CD4-positive, alpha-beta memory T cell (primary cell): ENCODE measurements around the gene SQSTM1. TPM values are rescaled to one million over a fixed set of nuclear protein-coding genes. Genes with fewer than 3 reads are reported as not detected.

ENCODE experiments used
- CTCF ChIA-PET: fragments of 350-600 bp; sonication (Branson Sonifier 250); formaldehyde crosslinking; loops from one replicate; lab custom pipeline; 2021; ENCODE audit warnings: inconsistent platforms; ENCODE audit not compliant: partially characterized antibody; lab: Charles Lee
- POLR2A ChIA-PET: fragments of 350-600 bp; sonication (Branson Sonifier 250); formaldehyde crosslinking; loops from one replicate; lab custom pipeline; 2021; ENCODE audit not compliant: partially characterized antibody; lab: Charles Lee
- DNase-seq, 5 donors: peaks; one replicate each; pipeline versions ENCODE4 v3.0.0 to v3.0.0-alpha.2; 2020 to 2022; ENCODE audit warnings: mixed read lengths in 1 of 5
- H3K27ac ChIP-seq: one replicate; pipeline ENCODE4 v1.7.0; 2013; ENCODE audit warnings: low read depth, low read length
- H3K27me3 ChIP-seq: 2 replicates; pipeline ENCODE4 v1.7.0; 2013; ENCODE audit warnings: mild to moderate bottlenecking, low read length, moderate library complexity; ENCODE audit not compliant: insufficient read depth
- H3K36me3 ChIP-seq: 2 replicates; pipeline ENCODE4 v1.7.0; 2013; ENCODE audit warnings: mild to moderate bottlenecking, low read length, moderate library complexity; ENCODE audit not compliant: insufficient read depth
- H3K4me1 ChIP-seq: 2 replicates; pipeline ENCODE4 v1.7.0; 2013; ENCODE audit warnings: mild to moderate bottlenecking, low read length, moderate library complexity; ENCODE audit not compliant: insufficient read depth
- H3K4me3 ChIP-seq, 2 donors: one replicate each; pipeline ENCODE4 v1.7.0; 2013; ENCODE audit warnings: low read length in 2 of 2, mild to moderate bottlenecking in 1 of 2
- H3K9me3 ChIP-seq, 2 donors: one replicate each; pipeline ENCODE4 v1.7.0; 2013; ENCODE audit warnings: low read length in 2 of 2, control low read depth in 1 of 2; ENCODE audit not compliant: control insufficient read depth in 1 of 2
- H3K27ac Mint-ChIP-seq, 7 donors: one replicate each; pipeline ENCODE4 v1.8.0; 2020 to 2021; ENCODE audit warnings: mixed read lengths in 7 of 7, mild to moderate bottlenecking in 6 of 7, inconsistent platforms in 3 of 7, moderate library complexity in 3 of 7
- H3K27me3 Mint-ChIP-seq, 2 donors: one replicate each; pipeline ENCODE4 v1.8.0; 2020 to 2021; ENCODE audit warnings: mixed read lengths in 2 of 2
- H3K36me3 Mint-ChIP-seq, 2 donors: one replicate each; pipeline ENCODE4 v1.8.0; 2020 to 2021; ENCODE audit warnings: mixed read lengths in 2 of 2, inconsistent platforms in 1 of 2, mild to moderate bottlenecking in 1 of 2
- H3K4me1 Mint-ChIP-seq, 4 donors: one replicate each; pipeline ENCODE4 v1.8.0; 2020 to 2021; ENCODE audit warnings: mixed read lengths in 4 of 4, mild to moderate bottlenecking in 1 of 4
- H3K4me3 Mint-ChIP-seq, 8 donors: one replicate each; pipeline ENCODE4 v1.8.0; 2020 to 2021; ENCODE audit warnings: mixed read lengths in 8 of 8, mild to moderate bottlenecking in 7 of 8, moderate library complexity in 6 of 8, inconsistent platforms in 3 of 8
- H3K9me3 Mint-ChIP-seq, 8 donors: one replicate each; pipeline ENCODE4 v1.8.0; 2020 to 2021; ENCODE audit warnings: mixed read lengths in 8 of 8, mild to moderate bottlenecking in 5 of 8, inconsistent platforms in 3 of 8, moderate library complexity in 1 of 8
- intact Hi-C: fragments of 100-400 bp; cut with micrococcal nuclease; formaldehyde crosslinking; loops from one replicate; pipeline ENCODE4 v1.15.1; 2023
- polyA plus RNA-seq, 2 donors: library from polyadenylated mRNA; unstranded; fragments of 300-500 nt; fragmentation: Illumina TruSeq; gene quantifications; one replicate each; pipeline ENCODE4 v1.2.3, GENCODE V29; 2021
- total RNA-seq, 2 experiments: library from RNA; stranded (reverse); gene quantifications; one replicate each; pipeline ENCODE4 v1.2.3, GENCODE V29; 2021

The SQSTM1 gene
- total and polyA plus RNA-seq, 4 experiments from 2014 or later: 188 to 303 (median 256) TPM

DNA sequence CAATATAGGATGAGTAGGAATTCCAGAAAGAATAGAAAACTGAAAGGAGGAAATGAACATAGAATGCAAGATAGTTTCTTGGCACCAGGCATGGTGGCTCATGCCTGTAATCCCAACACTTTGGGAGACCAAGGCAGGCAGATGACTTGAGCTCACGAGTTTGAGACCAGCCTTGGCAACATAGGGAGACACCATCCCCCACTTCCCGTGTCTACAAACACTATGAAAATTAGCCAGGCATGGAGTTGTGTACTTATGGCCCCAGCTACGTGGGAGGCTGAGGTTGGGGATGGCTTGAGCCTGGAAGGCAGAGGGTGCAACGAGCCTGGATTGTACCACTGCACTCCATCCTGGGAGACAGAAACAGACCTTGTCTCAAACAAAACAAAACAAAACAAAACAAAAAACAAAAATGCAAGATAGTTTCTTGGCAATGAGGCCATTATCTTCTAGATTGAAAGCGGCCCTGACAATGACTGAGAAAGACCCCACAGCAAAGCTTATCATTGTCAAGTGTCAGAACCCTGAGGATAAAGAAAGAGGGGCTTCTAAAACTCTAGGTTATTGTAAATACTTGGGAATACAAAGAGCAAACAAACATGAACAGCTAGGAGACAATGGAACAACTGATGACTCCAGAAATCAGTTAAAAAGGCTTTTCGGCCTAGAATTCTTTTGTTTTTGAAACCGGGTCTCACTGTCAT is 9.2 kb downstream of the SQSTM1 start:
- intact Hi-C loops: no loop called here
- Mint-ChIP-seq H3K9me3 (no peaks in the 10 kb centered on the region), H3K27me3 (no peaks in the 10 kb centered on the region), H3K4me1 (peaks cover 6 to 22% (median 12%) of the 10 kb centered on the region in 4 donors), H3K4me3 (no peak overlapping the region), H3K36me3 (peaks cover 64 to 84% of the 10 kb centered on the region in 2 donors), H3K27ac (peak overlapping the region in 4 of 7 donors; percentile 36 to 83 (median 64))
- POLR2A ChIA-PET: interaction anchor here (1.0 to 6.3 kb wide), 4 partner anchors 9 to 29 kb away, joined by 3 to 46 read pairs (median 4); partner anchors contain the start of genes MGAT4B, MRNIP and SQSTM1
- H3K4me3 ChIP-seq: no peak overlapping the region
- H3K27me3 ChIP-seq: no peaks in the 10 kb centered on the region
- no peak overlapping the region for H3K27ac ChIP-seq
- DNase-seq: no peak
- peaks cover 72% of the 10 kb centered on the region for H3K36me3 ChIP-seq
- H3K4me1 ChIP-seq: no peaks in the 10 kb centered on the region
- CTCF ChIA-PET: interaction anchor here (1.4 kb wide), 1 partner anchor 67 kb away, joined by 3 read pairs; no protein-coding TSS in a partner anchor
- H3K9me3 ChIP-seq: no peaks in the 10 kb centered on the region

DNA sequence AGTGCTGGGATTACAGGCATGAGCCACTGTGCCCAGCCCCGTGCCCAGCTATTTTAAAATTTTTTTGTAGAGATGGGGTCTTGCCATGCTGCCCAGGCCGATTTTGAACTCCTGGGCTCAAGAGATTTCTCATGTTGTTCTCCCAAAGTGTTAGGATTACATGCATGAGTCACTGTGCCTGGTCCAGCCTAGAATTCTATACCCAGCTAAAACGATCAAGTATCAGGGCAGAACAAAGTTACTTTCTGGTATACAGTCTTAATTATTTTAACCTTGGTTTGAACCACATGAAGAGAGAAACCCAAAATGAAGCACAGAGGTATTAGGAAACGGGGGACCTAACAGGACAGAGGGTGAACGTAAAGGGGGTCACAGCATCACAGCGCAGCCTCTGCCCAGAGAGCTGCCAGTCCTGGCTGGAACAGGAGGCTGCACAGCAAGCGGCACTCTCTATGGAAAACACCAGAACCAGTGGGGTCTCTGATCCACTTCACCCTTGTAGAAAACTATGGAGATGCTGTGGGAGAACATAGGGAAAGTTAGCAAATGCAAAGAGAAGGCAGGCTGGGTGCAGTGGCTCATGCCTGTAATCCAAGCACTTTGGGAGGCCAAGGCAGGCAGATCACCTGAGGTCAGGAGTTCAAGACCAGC is 10.2 kb downstream of the SQSTM1 start:
- no peak overlapping the region for H3K4me3 Mint-ChIP-seq
- ChIA-PET CTCF (interaction anchor here (0.8 to 1.4 kb wide), 2 partner anchors 29 to 68 kb away, joined by 3 read pairs; no protein-coding TSS in a partner anchor), POLR2A (interaction anchor here (1.0 to 6.3 kb wide), 5 partner anchors 10 to 28 kb away, joined by 3 to 46 read pairs (median 4); partner anchors contain the start of genes MGAT4B, MRNIP and SQSTM1)
- no peaks in the 10 kb centered on the region for H3K9me3 Mint-ChIP-seq
- no peaks in the 10 kb centered on the region for H3K9me3 ChIP-seq
- peaks cover 65 to 81% of the 10 kb centered on the region in 2 donors for H3K36me3 Mint-ChIP-seq
- H3K27me3 ChIP-seq: no peaks in the 10 kb centered on the region
- intact Hi-C loops: no loop called here
- no peaks in the 10 kb centered on the region for H3K27me3 Mint-ChIP-seq
- DNase-seq: no peak
- peaks cover 62% of the 10 kb centered on the region for H3K36me3 ChIP-seq
- H3K4me1 ChIP-seq: peaks cover 1% of the 10 kb centered on the region
- H3K27ac Mint-ChIP-seq: peak overlapping the region in 5 of 7 donors; percentile 26 to 77 (median 32)
- no peak overlapping the region for H3K4me3 ChIP-seq
- H3K4me1 Mint-ChIP-seq: peaks cover 8 to 18% (median 12%) of the 10 kb centered on the region in 4 donors
- no peak overlapping the region for H3K27ac ChIP-seq

DNA sequence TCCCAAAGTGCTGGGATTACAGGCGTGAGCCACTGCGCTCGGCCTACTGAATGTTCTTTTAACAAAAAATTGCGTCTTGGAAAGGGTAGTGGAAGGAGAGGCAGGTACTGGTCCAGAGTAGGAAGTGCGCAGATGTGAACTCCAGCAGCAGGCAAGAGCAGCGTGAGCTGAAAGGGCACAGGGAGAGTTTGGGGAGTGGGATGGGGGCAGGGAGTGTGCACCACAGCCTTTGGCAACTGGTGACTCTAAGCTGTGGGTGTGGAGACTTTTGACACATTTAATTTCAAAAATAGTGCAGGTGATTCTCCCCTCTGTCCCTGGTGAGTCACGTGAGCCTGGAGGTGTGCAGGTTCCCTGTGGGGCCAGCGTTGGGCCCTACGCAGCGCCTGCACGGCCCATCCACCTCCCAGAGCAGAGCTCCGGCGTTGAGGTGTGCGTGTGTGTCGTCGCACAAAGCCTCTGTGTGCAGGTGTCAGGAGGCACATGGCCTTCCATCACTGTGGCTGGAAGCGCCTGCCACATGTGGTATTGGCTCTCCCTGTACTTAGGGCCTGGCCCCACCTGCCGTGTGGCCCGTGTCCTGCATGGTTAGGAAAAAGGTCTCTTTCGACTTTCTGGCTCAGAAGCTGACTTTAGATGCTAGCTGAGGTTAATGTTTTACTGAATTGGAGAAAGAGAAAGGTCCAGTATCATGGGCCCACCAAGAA is 11.5 kb downstream of the SQSTM1 start:
- H3K36me3 Mint-ChIP-seq: peaks cover 69 to 81% of the 10 kb centered on the region in 2 donors
- Histone ChIP-seq H3K9me3 (no peaks in the 10 kb centered on the region), H3K27me3 (no peaks in the 10 kb centered on the region), H3K36me3 (peaks cover 65% of the 10 kb centered on the region), H3K27ac (no peak overlapping the region), H3K4me1 (peaks cover 14% of the 10 kb centered on the region), H3K4me3 (no peak overlapping the region)
- peak overlapping the region in 5 of 7 donors; percentile 13 to 71 (median 57) for H3K27ac Mint-ChIP-seq
- no peaks in the 10 kb centered on the region for H3K27me3 Mint-ChIP-seq
- no peak for DNase-seq
- no peak overlapping the region for H3K4me3 Mint-ChIP-seq
- intact Hi-C loops: no loop called here
- ChIA-PET CTCF (interaction anchor here (0.8 to 1.0 kb wide), 2 partner anchors 30 to 35 kb away, joined by 3 read pairs; no protein-coding TSS in a partner anchor), POLR2A (interaction anchor here (1.7 to 6.3 kb wide), 2 partner anchors 11 to 15 kb away, joined by 3 to 46 read pairs; partner anchors contain the start of gene SQSTM1)
- H3K4me1 Mint-ChIP-seq: peaks cover 16 to 30% (median 18%) of the 10 kb centered on the region in 4 donors
- H3K9me3 Mint-ChIP-seq: no peaks in the 10 kb centered on the region

DNA sequence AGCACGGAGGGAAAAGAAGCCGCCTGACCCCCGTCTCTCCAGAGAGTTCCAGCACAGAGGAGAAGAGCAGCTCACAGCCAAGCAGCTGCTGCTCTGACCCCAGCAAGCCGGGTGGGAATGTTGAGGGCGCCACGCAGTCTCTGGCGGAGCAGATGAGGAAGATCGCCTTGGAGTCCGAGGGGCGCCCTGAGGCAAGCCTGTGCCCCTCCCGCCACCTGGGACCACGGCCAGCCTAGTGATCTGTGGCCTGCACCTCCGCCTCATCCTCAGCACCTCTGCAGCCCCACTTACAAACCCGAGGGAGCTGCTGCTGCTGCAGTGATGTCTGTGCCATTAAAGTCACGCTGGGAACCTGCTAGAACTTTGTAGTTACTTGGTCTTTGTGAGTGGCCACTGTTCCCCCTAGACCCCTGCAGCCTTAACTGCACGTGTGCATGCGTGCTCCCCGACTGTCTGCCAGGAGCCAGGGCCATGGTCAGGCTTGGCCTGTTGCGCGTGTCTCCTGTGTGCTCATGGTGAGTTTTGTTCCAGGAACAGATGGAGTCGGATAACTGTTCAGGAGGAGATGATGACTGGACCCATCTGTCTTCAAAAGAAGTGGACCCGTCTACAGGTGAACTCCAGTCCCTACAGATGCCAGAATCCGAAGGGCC is 12.5 kb downstream of the SQSTM1 start:
- ChIA-PET CTCF (interaction anchor here (0.7 kb wide), 1 partner anchor 10 kb away, joined by 4 read pairs; no protein-coding TSS in a partner anchor), POLR2A (interaction anchor here (1.7 to 6.3 kb wide), 2 partner anchors 12 to 14 kb away, joined by 3 to 46 read pairs; partner anchors contain the start of gene SQSTM1)
- Mint-ChIP-seq H3K27me3 (no peaks in the 10 kb centered on the region), H3K4me3 (peak overlapping the region in 1 of 8 donors; percentile 30), H3K36me3 (peaks cover 64 to 80% of the 10 kb centered on the region in 2 donors), H3K27ac (peak overlapping the region in 1 of 7 donors; percentile 83), H3K4me1 (peaks cover 17 to 37% (median 21%) of the 10 kb centered on the region in 4 donors), H3K9me3 (no peaks in the 10 kb centered on the region)
- no peak for DNase-seq
- Histone ChIP-seq H3K4me3 (no peak overlapping the region), H3K9me3 (no peaks in the 10 kb centered on the region), H3K27ac (no peak overlapping the region), H3K4me1 (peaks cover 21% of the 10 kb centered on the region), H3K36me3 (peaks cover 69% of the 10 kb centered on the region), H3K27me3 (no peaks in the 10 kb centered on the region)
- intact Hi-C loops: no loop called here

DNA sequence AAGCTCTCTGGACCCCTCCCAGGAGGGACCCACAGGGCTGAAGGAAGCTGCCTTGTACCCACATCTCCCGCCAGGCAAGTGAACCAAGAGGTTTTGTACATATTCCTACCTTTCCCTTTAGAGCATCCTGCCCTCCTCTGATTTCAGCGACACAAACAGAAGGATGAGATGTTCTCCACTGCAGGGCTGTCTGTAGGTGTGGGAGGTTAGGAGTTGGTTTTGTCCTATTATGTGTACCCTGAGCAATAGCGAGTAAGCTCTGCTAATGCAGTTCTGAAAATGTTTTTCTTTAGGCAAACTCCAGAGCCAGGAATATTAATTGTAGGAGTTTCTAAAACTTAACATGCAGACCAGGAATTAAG is 13.0 kb downstream of the SQSTM1 start:
- Histone ChIP-seq H3K27me3 (no peaks in the 10 kb centered on the region), H3K36me3 (peaks cover 67% of the 10 kb centered on the region), H3K4me1 (peaks cover 21% of the 10 kb centered on the region), H3K4me3 (no peak overlapping the region), H3K9me3 (no peaks in the 10 kb centered on the region), H3K27ac (no peak overlapping the region)
- peaks cover 17 to 36% (median 20%) of the 10 kb centered on the region in 4 donors for H3K4me1 Mint-ChIP-seq
- H3K4me3 Mint-ChIP-seq: no peak overlapping the region
- no peaks in the 10 kb centered on the region for H3K9me3 Mint-ChIP-seq
- POLR2A ChIA-PET: interaction anchor here (6.3 kb wide), 1 partner anchor 13 kb away, joined by 46 read pairs; the partner anchor contains the start of gene SQSTM1
- H3K36me3 Mint-ChIP-seq: peaks cover 63 to 78% of the 10 kb centered on the region in 2 donors
- intact Hi-C loops: no loop called here
- H3K27me3 Mint-ChIP-seq: no peaks in the 10 kb centered on the region
- no peak for DNase-seq
- CTCF ChIA-PET: interaction anchor here (0.7 kb wide), 1 partner anchor 11 kb away, joined by 4 read pairs; no protein-coding TSS in a partner anchor
- peak overlapping the region in 2 of 7 donors; percentile 41 to 83 for H3K27ac Mint-ChIP-seq

DNA sequence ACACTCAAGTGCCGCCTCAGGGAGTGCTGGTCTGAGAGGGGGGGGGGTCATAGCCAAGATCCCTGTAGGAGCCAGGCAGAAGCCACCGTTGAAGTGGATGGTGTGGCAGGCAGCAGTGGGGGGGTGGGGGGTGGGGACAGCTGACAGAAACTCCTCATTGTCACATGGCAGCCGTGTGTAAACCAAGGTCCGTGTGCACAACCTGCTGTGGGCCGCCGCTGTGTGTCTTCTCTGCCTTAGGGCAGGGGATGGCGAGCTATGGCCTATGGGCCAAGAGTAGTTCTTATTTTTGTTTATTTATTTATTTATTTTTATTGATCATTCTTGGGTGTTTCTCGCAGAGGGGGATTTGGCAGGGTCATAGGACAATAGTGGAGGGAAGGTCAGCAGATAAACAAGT is 13.4 kb downstream of the SQSTM1 start:
- no peaks in the 10 kb centered on the region for H3K9me3 Mint-ChIP-seq
- ChIA-PET CTCF (interaction anchor here (0.6 to 0.7 kb wide), 2 partner anchors 11 to 14 kb away, joined by 3 to 4 read pairs; partner anchors contain the start of gene SQSTM1), POLR2A (interaction anchor here (6.3 kb wide), 1 partner anchor 13 kb away, joined by 46 read pairs; the partner anchor contains the start of gene SQSTM1)
- Histone ChIP-seq H3K36me3 (peaks cover 62% of the 10 kb centered on the region), H3K9me3 (no peaks in the 10 kb centered on the region), H3K27me3 (no peaks in the 10 kb centered on the region), H3K27ac (no peak overlapping the region), H3K4me1 (peaks cover 21% of the 10 kb centered on the region), H3K4me3 (no peak overlapping the region)
- H3K27me3 Mint-ChIP-seq: no peaks in the 10 kb centered on the region
- peak overlapping the region in 1 of 7 donors; percentile 83 for H3K27ac Mint-ChIP-seq
- intact Hi-C loops: no loop called here
- no peak overlapping the region for H3K4me3 Mint-ChIP-seq
- no peak for DNase-seq
- H3K36me3 Mint-ChIP-seq: peaks cover 58 to 76% of the 10 kb centered on the region in 2 donors
- peaks cover 17 to 32% (median 19%) of the 10 kb centered on the region in 4 donors for H3K4me1 Mint-ChIP-seq
